NCI-H748 (cell line): ENCODE data around the gene ULK1.

Experiments used
- DNase-seq: peaks from one replicate; lab custom pipeline; 2025; ENCODE audit not compliant: unreplicated experiment; lab: John Stamatoyannopoulos, UW

ULK1 gene

DNA sequence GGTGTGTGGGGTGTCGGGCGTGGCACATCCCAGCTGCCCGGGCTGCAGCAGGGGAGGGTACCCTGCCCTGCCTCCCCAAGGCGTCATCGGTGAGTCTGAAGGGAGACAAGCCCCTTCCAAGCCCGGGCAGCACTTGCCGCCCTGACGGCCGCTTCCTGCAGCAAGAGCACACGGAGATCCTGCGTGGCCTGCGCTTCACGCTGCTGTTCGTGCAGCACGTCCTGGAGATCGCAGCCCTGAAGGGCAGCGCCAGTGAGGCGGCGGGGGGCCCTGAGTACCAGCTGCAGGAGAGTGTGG lies 24.6 kb downstream of the ULK1 start:
- DNase-seq = no peak

DNA sequence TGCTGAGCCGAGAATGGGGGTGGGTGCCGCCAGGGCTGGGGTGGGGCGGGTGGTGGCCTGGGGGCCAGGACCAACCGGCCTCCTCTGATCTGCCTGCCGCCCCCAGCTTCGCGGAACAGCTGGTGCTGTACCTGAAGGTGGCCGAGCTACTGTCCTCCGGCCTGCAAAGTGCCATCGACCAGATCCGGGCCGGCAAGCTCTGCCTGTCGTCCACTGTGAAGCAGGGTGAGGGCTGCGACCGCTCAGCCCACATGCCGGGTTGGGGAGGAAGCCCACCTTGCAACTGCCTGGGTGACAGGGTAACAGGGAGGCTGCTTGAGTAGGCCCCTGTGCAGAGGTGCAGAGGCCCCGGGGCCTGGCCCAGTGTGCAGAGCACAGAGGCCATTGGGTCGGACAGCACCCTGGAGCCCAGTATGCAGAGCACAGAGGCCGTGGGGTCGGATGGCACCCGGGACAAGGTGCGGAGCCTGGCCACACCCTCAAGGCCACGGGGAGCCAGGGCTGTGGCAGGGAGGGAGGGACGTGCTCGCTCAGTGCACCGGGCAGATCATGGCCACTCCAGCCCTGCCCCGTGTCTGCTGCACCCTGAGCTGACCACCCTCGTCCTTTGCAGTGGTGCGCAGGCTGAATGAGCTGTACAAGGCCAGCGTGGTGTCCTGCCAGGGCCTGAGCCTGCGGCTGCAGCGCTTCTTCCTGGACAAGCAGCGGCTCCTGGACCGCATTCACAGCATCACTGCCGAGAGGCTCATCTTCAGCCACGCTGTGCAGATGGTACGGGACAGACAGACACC lies 25.1 kb downstream of the ULK1 start:
- DNase-seq = no peak

DNA sequence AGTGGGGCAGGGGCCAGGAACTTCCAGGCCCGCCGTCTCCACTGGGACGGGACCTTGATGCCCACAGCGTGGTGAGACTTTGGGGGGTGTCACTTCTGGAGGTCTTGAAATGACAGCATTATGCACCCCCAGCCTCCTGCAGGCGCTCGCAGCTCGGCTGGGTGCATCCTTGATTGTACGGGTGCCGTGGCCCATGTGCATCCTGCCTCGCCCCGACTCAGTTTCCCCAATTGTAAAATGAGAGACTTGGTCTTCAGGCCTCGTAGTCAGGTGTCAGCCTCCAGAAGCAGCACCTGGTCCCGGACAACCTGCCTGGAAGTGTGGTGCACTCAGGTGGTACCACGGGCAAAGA lies 25.7 kb downstream of the ULK1 start:
- no peak for DNase-seq

DNA sequence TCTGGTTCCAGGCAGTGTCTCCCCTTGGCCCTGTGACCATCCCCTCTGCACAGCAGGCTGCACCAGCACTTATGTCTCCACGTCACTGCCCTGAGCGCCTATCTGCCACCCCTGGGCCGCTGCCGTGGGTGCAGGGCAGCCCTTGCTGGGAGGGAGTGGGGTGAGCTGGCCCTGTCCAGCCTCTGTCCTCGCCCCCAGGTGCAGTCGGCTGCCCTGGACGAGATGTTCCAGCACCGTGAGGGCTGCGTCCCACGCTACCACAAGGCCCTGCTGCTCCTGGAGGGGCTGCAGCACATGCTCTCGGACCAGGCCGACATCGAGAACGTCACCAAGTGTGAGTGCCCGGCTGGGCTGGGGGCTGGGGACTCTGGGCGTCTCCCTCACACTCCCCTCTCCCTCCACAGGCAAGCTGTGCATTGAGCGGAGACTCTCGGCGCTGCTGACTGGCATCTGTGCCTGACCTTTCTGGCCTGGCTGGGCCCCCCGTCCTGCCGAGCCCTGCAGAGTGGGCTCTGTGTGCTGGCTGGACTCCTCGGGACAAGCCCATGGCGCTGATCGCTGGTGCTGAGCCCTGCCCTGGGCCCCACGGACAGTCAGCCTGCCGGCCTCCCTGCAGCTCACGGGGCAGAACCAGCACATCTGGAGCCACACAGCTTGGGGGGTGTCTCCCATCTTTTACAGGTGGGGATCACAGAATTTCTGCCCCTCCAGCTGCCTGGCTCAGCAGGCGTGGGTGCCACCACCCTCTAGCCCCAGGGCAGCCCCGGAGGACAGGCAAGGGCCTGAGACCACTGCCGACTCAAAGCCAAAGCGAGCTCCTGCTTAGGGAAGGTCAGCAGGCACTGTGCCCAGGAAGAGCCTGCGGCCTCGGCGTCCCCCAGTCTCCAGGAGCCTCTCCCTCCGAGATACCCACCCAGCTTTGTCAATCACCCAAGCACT lies 26.7 kb downstream of the ULK1 start:
- no peak for DNase-seq

DNA sequence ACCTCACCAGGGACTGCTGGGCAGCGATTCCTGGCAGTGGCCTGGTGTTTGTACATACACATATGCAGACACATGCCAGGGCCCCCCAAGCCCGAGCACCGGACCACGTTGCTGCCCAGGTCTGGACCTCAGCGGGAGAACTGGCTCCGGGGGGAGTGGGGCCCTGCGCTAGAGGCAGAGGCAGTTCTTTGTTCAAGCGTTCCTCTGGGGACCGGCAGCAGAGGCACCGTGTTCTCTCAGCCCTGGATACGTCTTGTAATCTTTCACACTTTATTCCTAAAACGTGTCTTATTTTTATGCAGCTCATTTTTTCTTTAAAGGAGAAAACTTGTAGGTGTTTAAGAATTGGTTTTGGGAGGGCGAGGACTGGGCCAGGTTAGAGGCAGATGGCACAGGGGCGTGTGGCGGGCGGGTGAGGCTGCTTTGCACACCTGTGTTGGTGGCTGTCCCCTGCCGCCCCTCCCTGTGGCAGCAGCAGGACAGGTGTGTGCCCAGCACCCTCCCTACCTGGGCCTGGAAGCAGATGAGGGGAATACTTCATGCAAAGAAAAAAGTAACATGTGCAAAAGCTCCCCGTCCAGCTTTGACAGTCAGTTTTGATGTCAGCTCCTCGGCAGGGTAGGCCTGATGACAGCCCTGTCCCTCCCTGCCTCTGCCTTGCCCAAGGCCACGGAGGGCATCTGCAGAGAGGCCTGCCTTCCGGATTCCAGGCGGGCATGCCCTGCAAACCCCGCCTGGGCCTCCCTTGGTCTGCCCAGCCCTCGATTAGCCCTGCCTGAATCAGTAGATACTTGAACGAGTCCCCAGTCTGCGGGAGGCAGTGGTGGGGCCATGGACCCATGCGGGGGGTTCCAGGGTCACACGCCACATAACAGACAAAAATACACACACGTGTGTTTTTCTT lies 27.7 kb downstream of the ULK1 start:
- no peak for DNase-seq

DNA sequence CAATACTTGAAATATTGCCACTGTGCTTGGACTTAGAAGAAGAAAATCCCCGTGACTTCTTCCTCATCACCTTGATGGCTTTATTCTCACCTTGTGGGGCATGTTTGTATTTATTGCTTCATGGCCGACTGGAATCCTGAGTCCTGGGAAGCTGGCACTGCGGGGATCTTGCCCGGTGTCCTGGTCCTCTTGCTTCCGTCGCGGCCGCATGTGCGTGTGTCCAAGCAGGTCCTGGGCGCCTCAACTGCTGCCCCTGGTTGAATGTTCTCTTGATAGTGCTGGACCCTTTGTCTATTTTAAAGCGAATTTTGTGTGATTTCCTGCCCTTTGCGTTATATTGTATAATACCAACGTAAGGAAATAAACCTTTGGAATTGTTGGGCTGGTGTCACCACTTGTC lies 28.4 kb downstream of the ULK1 start:
- no peak for DNase-seq

DNA sequence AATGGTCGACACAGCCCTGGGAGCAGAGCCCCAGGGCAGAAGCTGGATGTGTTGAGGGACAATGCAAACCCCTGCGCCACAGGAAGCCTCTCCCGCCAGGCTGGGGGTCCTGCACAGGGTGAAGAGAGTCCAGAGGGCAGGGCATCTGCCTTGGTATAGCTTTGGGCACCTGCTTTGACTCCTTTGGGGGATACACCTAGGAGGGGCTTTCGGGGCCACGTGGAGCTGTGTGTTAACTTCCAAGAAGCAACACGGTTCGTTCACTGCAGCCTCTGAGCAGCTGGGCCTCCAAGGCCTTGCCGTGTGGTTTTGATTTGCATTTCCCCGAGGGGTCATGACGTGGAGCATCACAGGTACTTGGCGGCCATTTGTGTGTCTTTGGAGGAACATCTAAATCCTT lies 28.8 kb downstream of the ULK1 start:
- no peak for DNase-seq

DNA sequence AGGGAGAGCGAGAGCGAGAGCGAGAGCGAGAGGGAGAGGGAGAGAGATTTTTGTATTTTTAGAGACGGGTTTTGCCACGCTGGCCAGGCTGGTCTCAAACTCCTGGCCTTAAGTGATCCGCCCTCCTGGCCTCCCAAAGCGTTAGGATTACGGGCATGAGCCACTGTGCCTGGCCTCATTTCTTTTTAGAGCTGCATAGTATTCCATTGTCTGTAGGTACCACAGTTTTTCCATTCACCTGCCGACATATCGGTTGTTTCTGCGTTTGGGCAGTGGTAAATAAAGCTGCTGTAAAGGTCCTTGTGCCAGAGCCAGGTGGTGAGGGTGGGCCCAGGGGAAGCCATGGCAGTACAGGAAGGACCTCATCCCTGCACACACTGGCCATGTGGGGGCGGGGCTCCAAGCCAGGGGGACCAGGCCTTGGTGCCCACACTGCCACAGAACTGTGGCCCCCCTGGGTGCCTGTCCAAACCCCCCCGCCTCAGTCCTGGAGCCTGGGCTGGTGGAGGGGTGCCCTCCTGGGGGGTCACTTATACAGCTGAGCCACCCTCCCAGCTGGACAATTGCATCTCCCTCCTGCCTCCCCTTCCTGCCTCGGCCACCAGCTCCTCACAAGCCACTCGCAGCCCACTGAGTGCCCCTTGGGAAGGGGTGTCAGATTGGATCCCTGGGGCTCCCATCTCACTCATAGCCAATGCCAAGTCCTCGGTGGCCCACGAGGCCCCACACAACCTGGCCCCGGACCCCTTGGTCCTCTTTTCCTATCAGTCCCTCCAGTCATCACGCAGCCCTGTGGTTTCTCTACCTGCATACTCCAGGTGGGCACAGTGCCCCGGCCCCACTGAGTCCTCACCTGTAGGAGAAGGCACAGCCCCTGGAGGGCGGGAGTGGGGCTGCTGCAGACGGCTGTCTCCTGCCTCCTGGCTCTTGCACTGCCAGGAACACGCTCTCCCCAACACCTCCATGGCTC lies 33.0 kb downstream of the ULK1 start:
- DNase-seq = no peak

DNA sequence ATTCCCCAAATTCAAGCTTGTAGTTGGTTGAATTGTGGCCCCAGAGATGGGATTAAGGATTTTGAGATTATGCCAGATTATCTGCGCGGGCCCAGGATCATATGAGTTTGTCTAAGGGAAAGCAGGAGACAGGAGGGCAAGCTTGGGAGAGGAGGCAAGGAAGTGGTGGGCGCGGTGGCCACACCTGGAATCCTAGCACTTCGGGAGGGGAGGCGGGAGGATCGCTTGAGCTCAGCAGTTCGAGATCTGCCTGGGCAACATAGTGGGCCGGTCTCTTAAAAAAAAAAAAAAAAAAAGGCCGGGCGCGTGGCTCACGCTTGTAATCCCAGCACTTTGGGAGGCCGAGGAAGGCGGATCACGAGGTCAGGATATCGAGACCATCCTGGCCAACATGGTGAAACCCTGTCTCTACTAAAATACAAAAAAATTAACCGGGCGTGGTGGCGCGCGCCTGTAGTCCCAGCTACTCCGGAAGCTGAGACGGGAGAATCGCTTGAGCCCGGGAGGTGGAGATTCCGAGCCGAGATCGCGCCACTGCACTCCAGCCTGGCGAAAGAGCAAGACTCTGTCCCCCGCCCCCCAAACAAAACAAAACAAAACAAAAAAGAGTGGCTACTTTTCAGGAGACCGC lies 33.8 kb downstream of the ULK1 start:
- DNase-seq = peak; percentile 47

DNA sequence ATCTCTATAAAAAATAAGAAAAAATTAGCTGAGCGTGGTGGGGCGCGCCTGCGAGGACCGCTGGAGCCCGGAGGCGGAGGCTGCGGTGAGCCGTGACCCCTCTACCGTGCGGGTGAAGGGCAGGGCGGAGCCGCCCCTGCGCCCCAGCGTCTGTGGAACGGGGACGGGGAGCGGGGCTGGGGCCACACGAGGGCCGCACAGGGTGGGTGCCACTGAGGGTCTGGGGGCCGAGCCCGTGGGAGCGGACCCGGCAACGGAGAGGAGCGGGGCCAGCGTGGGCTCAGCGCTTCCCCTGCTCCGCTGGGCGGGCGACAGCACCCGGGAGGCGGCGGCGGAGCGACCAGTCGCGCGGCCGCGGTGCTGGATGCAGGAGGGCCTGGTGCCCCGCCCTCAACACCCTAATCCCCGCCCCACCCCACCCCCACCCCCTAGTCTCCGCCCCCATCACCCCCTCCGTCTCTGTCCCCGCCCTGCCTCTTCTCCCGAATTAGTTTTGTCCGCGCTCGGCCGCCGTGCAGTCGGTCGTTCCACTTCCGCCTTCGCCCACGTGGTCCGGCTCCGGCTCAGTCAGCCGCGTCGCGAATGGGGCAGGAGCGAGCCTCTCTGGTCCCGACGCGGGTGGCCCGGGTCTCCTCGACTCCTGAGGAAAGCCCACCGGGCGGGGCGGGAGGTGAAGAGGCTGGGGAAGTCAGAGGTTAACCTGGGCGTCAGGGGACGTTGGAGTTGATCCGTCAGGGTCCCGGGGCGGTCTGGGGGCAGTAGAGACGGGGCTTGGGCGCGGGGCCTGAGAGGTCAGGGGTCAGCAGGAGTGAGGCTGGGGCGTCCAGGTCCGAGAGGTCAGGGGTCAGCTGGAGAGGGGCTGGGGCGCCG lies 34.5 kb downstream of the ULK1 start, which contains the start of gene PUS1:
Gene PUS1, plus strand, starts transcription at position 566 of the 870 bp plus-strand sequence. CDS start 447 bp downstream, outside the sequence.
- DNase-seq = peak; percentile 95

DNA sequence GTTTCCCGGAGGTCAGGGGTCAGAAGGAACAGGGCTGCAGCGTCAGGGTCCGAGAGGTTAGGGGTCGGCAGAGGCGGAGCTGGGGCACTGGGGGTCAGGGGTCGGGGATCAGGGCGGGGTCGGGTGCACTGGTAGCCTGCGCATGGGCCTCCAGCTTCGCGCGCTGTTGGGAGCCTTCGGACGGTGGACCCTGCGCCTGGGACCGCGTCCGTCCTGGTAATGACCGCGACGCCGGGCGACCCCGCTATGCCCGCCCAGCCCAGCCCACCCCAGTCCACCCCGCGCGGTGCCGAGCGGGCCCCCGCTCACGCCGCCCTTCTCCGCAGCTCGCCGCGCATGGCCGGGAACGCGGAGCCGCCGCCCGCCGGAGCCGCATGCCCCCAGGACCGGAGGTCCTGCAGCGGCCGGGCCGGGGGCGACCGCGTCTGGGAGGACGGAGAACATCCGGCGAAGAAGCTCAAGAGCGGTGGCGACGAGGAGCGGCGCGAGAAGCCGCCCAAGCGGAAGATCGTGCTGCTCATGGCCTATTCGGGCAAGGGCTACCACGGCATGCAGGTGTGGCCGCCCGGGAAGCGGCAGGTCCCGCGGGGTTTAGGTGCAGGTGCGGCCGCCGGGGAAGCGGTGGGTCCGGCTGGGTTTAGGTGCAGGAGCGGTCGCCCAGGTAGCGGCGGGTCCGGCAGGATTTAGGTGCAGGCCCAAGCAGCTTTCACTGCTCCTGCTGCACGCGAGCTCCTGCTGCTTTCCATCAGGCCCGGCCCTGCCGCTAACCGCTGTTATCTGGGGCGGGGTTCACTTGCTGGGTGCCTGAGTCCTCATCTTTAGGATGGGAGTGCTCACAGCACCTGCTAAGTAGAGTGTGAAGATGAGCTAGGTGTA lies 35.4 kb downstream of the ULK1 start:
- peak; percentile 46 for DNase-seq

DNA sequence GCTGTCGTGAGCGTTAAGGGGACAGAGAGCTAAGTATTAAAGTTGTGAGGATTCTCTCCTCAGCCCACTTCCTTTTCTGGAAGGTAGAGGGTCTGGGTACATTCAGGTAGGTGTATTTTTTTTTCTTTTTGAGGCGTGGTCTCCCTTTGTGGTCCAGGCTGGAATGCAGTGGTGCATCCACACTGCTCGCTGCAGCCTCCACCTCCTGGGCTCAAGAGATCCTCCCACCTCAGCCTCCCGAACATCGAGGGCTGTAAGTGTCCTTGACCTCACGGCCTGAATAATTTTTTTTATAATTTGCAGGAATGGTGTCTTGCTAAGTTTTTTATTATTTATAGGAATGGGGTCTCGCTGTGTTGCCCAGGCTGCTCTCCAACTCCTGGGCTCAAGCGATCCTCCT lies 36.1 kb downstream of the ULK1 start:
- no peak for DNase-seq

DNA sequence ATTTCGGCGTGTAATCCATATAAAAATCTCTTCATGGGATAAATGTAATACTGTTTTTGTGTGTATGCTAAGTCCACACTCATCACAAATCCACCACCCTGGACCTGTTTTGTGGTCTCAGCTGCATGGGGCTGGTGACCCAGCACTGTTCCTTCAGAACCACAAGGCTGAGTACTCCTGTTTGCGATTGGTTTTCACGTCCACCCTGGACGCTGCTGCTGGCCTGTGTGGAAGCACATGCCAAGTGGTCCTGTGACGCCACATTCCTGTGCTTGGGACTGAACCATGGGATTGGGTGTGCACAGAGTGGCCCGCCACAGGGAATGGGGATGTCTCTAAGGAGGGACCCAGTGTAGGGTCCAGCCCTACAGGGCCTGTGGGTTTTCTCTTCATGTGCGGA lies 39.0 kb downstream of the ULK1 start:
- DNase-seq = no peak

DNA sequence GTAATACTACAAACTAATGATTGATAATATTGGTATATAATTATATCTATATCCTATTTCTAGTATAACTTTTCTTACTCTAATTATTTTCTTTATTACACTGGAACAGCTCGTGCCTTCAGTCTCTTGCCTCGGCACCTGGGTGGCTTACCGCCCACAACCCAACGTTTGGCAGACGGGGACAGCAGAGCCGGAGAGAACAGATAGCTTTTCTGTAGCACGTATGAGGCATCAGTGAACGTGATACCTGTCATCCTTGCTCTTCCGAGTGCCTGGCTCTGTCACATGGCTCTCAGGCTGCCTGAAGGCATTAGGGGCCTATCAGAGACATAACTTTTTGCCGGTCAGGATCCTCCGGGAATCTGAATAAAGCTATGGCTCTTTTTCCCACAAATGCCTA lies 40.1 kb downstream of the ULK1 start:
- DNase-seq = no peak

DNA sequence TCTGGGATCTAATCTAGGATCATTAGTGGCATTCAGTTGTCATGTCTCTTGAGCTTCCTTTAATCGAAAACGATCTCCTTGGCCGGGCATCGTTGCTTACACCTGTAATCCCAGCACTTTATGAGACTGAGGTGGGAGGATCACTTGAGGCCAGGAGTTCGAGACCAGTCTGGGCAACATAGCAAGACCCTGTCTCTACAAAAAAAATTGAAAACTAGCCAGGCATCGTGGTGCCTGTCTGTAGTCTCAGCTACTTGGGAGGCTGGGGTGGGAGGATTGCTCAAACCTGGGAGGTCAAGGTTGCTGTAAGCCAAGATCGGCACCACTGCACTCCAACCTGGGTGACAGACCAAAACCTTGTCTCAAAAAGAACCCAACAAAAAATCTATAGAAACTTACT lies 43.7 kb downstream of the ULK1 start:
- no peak for DNase-seq

DNA sequence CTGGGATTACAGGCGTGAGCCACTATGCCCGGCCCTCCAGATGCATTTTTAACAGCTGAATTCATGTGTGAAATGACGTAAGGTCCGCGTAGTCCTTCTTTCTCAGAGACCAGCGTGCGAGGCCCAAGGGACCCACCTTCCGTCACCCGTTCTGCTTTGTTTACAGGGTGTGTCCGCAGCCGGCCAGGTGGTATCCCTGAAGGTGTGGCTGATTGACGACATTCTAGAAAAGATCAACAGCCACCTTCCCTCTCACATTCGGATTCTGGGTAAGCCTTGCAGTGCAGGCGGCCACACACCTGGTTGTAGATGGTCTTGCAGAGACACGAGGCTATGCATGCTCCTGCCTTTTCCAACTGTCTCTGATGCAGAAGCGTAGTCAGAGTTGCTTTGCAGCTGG lies 44.6 kb downstream of the ULK1 start:
- DNase-seq = peak; percentile 77

DNA sequence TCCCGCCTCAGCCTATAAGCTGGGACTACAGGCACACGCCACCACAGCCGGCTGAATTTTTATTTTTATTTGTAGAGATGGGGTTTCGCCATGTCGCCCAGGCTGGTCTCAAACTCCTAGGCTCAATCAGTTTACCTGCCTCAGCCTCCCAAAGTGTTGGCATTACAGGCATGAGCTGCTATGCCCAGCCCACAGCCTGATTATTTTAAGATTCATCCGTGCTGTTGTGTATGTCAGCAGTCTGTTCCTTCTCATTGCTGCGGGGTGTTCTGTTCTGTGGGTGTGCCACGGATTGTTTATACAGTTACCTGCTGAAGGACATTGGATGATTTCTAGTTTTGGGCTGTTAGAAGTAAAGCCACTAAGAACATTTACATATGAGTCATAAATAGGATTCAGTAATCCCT lies 45.7 kb downstream of the ULK1 start:
- no peak for DNase-seq
